Activated naive CD8-positive, alpha-beta T cell treated with anti-CD3 and anti-CD28 coated beads, Interleukin-2, amount 10 ng/mL, durations not matched to agents 7 days and 5 days (primary cell): ENCODE measurements around the gene TMPRSS4. TPM values are rescaled to one million over a fixed set of nuclear protein-coding genes. Genes with fewer than 3 reads are reported as not detected.

Experiments used
- ATAC-seq: fragments of 150-1000 bp; cut with Tn5 transposase; one replicate; pipeline ENCODE4 v1.10.0; 2021; ENCODE audit warnings: low read depth, moderate library complexity
- POLR2A ChIA-PET: fragments of 350-600 bp; sonication (Branson Sonifier 250); formaldehyde crosslinking; loops from one replicate; lab custom pipeline; 2021; ENCODE audit warnings: antibody characterized with exemption; lab: Charles Lee
- DNase-seq: peaks from one replicate; pipeline ENCODE4 v3.0.0; 2021
- H3K27ac Mint-ChIP-seq: one replicate; pipeline ENCODE4 v1.8.0; 2022; ENCODE audit warnings: mild to moderate bottlenecking, mixed read lengths
- H3K27me3 Mint-ChIP-seq: one replicate; pipeline ENCODE4 v1.8.0; 2022; ENCODE audit warnings: mild to moderate bottlenecking, moderate library complexity, mixed read lengths
- H3K36me3 Mint-ChIP-seq: one replicate; pipeline ENCODE4 v1.8.0; 2021; ENCODE audit warnings: mild to moderate bottlenecking, mixed read lengths
- H3K4me1 Mint-ChIP-seq: one replicate; pipeline ENCODE4 v1.8.0; 2021; ENCODE audit warnings: mixed read lengths
- H3K4me3 Mint-ChIP-seq: one replicate; pipeline ENCODE4 v1.8.0; 2022; ENCODE audit warnings: mild to moderate bottlenecking, moderate library complexity, mixed read lengths
- H3K9me3 Mint-ChIP-seq: one replicate; pipeline ENCODE4 v1.8.0; 2021; ENCODE audit warnings: mixed read lengths
- total RNA-seq, 2 experiments: library from RNA; stranded (reverse); gene quantifications; one replicate each; pipeline ENCODE4 v1.2.3, GENCODE V29; 2021

Gene TMPRSS4
- total RNA-seq, 2 experiments from 2014 or later: 0.30 to 0.40 TPM

GRCh38 chr11:118169300-118170140 is 92.6 kb downstream of the TMPRSS4 start:
- Mint-ChIP-seq H3K27ac (no peak overlapping the region), H3K36me3 (no peaks in the 10 kb centered on the region), H3K9me3 (no peaks in the 10 kb centered on the region), H3K27me3 (peaks cover 13% of the 10 kb centered on the region), H3K4me3 (no peak overlapping the region), H3K4me1 (peaks cover 1% of the 10 kb centered on the region)
- ATAC-seq (no peak), DNase-seq (no peak)
- POLR2A ChIA-PET: no interaction called here

DNA sequence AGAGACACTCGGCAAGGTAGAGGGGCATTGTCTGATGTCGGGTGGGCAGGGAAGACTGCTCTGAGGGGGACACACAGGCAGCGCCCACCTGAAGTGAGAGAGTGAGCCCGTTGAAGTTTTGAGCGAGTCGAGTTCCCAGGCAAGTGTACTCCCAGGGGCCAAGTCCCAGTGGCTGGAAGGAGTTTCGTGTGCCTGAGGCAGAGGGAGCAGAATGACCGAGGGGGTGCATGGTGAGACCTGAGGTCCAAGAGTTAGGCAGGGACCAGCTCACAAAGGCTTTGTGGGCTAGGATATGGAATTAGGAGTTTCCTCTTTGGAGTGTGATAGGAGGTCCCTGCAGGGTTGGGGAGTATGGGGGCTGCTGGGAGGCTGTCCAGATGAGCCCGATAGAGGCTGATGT is 93.4 kb downstream of the TMPRSS4 start:
- Mint-ChIP-seq H3K9me3 (no peaks in the 10 kb centered on the region), H3K4me1 (peaks cover 1% of the 10 kb centered on the region), H3K27me3 (peaks cover 14% of the 10 kb centered on the region), H3K36me3 (no peaks in the 10 kb centered on the region), H3K27ac (no peak overlapping the region), H3K4me3 (no peak overlapping the region)
- ATAC-seq (no peak), DNase-seq (no peak)
- POLR2A ChIA-PET: interaction anchor here (1.1 kb wide), 1 partner anchor 14 kb away, joined by 3 read pairs; no protein-coding TSS in a partner anchor

GRCh38 chr11:118170882-118171268 is 94.0 kb downstream of the TMPRSS4 start:
- DNase-seq: no peak
- no peak overlapping the region for H3K4me3 Mint-ChIP-seq

More at GRCh38 chr11:118170882-118171268, 94.0 kb downstream of the TMPRSS4 start:
- H3K27ac Mint-ChIP-seq: no peak overlapping the region
- no peak for ATAC-seq
- no peaks in the 10 kb centered on the region for H3K36me3 Mint-ChIP-seq
- peaks cover 3% of the 10 kb centered on the region for H3K4me1 Mint-ChIP-seq
- POLR2A ChIA-PET: interaction anchor here (0.9 to 1.1 kb wide), 2 partner anchors 15 to 355 kb away, joined by 3 read pairs; no protein-coding TSS in a partner anchor
- H3K9me3 Mint-ChIP-seq: no peaks in the 10 kb centered on the region
- H3K27me3 Mint-ChIP-seq: peaks cover 16% of the 10 kb centered on the region

Other genes with a start within 250 kb of the TMPRSS4 start
- under 1 TPM in 1 of 2 experiments, not detected in 1; 0.31 TPM for gene FXYD6, start 200.4 kb upstream of the TMPRSS4 start, total RNA-seq
- gene TMPRSS13, start 147.7 kb upstream of the TMPRSS4 start, total RNA-seq: 1 to 10 TPM; 2.7 to 5.0 TPM
- 100 to 1,000 TPM; 304 TPM for gene IL10RA, start 90.7 kb upstream of the TMPRSS4 start, total RNA-seq
- 1 to 10 TPM; 3.0 to 3.1 TPM for gene SMIM35, start 9.9 kb downstream of the TMPRSS4 start, total RNA-seq
- gene SCN4B, start 75.7 kb downstream of the TMPRSS4 start, total RNA-seq: under 1 TPM in 1 of 2 experiments, not detected in 1; 0.17 TPM
- gene SCN2B, start 99.6 kb downstream of the TMPRSS4 start, total RNA-seq: not detected
- gene JAML, start 147.9 kb downstream of the TMPRSS4 start, total RNA-seq: 100 to 1,000 TPM; 181 to 189 TPM
- 10 to 100 TPM; 24.5 to 29.8 TPM for gene MPZL3, start 175.3 kb downstream of the TMPRSS4 start, total RNA-seq
- 1 to 10 TPM; 8.2 to 9.2 TPM for gene MPZL2, start 187.2 kb downstream of the TMPRSS4 start, total RNA-seq
- gene CD3E, start 227.7 kb downstream of the TMPRSS4 start, total RNA-seq: 100 to 1,000 TPM; 607 to 630 TPM